GM18873 (cell line): ENCODE data around the gene DHPS.
"Not testable (repeated sequence)": the region's sequence is repeated elsewhere in the genome, so short reads cannot be mapped to it uniquely, and the experiment has no call there.

ENCODE experiments used
- ATAC-seq: cut with Tn5 transposase; IDR thresholded peaks from one replicate; pipeline ENCODE4 v1.9.1; 2021; ENCODE audit warnings: mild to moderate bottlenecking, moderate library complexity, moderate number of reproducible peaks; ENCODE audit not compliant: unreplicated experiment, low FRiP score

The DHPS gene

DNA sequence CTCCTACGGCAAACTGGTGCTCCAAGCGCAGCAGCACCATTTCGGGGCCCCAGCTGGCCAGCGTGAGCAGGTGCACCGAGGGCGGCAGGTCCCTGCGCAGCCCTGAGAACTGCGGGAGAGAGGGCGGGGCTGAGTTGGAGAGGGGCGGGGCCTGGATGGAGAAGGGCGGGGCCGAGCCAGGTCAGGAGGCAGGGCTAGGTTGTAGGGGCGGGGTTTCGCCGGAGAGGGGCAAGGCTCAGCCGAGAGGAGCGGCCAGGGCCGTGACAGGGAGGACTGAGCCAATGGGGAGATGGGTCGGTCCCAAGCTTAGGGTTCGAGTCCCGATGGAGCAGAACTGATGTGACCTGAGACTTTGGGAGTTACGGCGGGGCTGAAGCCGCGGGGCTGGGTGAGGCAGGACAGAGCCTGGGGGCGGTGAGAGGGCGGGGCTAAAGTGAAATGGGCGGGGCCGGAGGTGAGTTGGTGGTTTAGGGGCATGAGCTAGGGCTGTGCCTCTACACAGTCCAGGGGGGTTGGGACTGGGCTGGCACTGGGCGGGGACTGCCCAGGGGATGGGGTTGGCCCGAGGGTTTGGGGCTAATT lies 34.1 kb downstream of the DHPS start:
- ATAC-seq: no peak

DNA sequence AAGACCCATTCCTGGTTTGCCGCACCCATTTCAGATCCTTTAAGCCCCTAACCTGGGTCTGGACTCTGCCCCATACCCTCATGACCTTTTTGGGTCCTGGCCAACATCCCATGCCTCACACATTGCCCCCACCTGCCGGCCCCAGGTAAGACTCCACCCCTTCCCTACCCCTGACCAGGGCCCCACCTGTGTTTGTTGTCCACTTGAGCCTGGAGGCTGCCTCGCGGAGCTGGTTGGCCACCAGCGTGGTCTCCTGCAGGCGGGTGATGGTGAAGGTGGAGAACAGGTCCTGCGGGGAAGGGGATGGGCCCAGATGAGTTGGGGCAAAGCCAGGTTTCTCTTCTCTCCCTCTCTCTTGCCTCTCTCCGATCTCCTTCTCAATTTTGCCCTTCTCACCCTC lies 34.6 kb downstream of the DHPS start:
- no peak for ATAC-seq

DNA sequence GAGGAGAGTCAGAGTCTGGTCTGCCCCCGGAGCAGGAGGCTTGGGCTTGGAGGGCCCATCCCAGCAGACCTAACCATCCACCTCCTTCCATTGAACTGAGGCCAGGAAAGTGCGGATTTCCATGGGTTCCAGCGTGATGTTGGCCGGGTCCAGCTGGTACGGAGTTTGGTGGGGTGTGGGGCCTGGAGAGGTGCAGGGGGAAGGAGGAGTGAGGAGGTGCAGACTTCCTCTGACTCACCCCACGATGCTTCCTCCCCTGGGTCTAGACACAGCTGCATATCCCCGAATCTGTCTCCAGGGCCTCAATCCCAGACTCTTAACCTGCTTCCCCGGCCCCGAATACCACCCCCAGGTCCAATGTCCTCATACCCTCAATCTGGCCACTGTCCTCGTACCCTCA lies 35.1 kb downstream of the DHPS start:
- ATAC-seq: no peak

DNA sequence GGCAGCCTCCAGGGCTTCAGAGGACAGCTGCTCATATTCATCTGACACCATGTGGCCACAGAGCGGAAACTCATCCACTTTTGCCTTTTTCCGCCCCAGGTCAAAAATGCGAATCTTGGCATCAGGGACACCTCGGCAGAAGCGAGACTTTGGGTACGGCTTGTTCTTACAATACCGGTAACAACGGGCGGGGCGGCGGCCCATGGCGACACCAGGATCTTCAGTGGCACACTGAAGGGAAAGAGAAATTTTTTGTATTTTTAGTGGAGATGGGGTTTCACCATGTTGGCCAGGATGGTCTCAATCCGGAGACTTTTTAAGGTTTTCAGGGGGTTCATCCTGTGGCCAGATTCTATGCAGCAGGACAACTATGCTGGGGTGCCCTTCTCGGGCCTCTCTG lies 38.0 kb downstream of the DHPS start:
- not testable (repeated sequence) for ATAC-seq

DNA sequence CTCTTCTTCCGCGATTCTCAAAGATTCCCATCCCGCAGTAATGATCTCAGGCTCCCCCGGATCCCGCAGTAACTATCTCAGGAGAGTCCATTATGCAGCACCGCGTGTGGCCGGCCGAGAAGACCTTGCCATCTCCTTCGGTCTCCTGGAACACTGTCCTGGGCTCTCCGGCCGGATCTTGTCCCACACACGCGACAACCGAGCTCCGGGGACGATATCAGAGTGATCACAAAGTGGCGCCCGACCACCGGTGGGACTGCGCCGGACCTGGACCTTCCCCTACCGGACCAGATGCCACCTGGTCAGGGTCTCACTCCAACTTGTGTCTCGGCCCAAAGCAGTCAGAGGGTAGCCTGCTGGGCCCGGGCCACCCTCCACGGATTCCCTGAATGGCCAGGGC lies 39.2 kb downstream of the DHPS start:
- ATAC-seq: no peak

DNA sequence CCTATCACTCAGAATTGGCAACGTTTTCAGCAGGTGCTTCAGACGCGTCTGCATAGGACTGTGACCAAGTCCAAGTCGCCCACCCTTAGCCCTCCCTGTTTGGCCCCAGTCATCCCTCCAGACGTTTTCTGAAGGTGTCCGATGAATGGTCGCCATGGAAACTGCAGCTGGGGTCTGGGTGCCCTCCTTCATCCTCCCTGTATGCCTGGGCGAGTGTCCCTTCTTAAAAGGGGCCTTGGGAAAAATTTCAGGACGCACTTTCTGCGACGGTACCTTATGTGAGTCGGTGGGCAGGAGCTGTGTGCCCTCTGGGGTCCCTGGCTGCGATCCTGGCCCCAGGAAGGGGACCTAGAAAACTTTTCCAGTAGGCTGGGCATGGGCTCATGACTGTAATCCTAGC lies 40.2 kb downstream of the DHPS start:
- no peak for ATAC-seq

DNA sequence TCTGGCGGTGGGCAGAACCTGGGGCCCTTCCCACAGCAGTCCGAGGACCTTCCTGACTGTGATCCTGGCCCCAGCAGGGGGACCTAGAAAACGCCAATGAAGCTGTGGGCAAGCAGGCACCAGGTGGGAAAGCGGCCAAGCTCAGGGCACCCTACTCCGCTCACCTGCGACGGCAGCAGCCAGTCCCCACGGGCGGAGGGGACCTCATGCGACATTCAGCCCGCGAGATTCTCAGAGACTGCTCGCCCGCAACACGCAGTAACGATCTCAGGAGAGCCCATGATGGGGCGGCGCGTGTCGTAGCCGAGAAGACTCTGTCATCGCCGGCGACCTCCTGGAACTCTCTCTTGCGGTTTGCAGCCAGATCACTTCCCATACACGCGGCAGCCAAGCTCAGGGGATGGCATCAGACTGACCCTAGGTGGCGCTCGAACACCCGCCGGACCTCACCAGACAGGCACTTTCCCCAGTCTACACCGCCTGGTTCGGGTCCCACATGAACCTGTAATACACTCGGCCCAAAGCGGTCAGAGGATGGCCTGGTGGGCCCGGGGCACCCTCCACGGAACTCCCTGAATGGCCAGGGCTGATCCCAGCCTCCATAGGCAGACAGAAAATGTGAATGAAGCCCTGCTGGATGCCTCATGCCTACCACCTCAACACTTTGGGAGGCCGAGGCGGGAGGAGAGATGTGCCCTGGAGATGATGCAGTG lies 41.6 kb downstream of the DHPS start:
- ATAC-seq: no peak

DNA sequence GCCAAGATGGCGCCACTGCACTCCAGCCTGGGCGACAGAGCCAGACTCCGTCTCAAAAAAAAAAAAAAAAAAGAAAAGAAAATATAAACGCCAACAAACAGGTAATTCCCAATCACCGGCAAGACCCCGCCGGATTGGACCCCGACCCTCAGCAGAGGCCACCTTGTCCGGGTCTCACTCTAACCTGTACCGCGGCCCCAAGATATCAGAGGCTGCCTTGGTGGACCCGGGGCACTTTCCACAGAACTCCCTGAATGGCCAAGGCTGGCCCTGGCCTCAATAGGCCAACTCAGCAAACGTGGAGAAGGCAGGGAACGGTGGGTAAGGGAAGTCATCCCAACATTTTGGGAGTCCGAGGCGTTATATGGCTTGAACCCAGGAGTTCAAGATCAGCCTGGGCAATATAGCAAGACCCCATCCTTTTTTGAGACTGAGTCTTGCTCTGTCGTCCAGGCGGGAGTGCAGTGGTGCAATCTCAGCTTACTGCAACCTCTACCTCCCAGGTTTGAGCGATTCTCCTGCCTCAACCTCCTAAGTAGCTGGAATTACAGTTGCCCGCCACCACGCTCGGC lies 43.0 kb downstream of the DHPS start:
- ATAC-seq: no peak

DNA sequence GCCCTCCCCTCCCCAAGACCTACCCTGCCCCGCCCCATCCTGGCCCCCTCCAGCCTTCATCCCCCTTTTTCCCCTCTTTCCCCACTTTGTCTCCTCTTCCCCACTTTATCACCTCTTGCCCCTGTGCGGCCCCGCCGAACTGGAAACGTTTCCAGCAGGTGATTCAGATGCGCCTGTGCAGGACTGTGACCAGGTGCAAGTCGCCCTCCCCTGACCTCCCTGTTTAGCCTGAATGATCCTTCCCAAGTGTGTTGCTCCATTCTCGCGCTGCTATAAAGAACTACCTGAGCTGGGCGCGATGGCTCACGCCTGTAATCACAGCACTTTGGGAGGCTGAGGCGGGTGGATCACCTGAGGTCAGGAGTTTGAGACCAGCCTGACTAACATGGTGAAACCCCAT lies 45.0 kb downstream of the DHPS start:
- no peak for ATAC-seq

DNA sequence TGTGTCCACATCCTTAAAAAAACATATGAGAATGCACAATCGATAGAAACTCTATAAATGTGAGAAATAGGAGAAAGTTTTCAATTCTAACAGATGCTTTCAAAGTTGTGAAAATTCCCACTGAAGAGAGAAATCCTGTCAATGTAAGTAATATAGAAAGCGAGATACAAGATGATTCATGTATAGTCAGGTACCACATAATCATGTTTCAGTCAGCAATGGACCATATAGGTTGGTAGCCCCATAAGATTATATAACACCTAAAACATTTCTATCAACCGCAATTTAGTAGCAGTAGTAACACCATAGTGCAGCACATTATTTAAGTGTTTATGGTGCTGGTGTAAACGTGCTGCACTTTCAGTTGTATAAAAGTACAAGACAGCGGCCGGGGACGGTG lies 52.5 kb downstream of the DHPS start:
- ATAC-seq: no peak

DNA sequence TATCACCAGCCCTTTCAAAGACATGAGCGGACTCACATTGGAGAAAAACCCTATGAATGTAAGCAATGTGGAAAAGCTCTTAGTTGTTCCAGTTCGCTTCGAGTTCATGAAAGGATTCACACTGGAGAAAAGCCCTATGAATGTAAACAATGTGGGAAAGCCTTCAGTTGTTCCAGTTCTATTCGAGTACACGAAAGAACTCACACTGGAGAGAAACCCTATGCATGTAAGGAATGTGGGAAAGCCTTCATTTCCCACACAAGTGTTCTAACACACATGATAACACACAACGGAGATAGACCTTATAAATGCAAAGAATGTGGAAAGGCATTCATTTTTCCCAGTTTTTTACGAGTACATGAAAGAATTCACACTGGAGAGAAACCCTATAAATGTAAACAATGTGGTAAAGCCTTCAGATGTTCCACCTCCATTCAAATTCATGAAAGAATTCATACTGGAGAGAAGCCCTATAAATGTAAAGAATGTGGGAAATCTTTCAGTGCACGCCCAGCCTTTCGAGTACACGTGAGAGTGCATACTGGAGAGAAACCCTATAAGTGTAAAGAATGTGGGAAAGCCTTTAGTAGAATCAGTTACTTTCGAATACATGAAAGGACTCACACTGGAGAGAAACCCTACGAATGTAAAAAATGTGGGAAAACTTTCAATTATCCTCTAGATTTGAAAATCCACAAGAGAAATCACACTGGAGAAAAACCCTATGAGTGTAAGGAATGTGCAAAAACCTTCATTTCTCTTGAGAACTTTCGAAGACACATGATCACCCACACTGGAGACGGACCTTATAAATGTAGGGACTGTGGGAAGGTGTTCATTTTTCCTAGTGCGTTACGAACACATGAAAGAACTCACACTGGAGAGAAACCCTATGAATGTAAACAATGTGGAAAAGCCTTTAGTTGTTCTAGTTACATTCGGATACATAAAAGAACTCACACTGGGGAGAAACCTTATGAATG lies 53.3 kb downstream of the DHPS start:
- no peak for ATAC-seq

DNA sequence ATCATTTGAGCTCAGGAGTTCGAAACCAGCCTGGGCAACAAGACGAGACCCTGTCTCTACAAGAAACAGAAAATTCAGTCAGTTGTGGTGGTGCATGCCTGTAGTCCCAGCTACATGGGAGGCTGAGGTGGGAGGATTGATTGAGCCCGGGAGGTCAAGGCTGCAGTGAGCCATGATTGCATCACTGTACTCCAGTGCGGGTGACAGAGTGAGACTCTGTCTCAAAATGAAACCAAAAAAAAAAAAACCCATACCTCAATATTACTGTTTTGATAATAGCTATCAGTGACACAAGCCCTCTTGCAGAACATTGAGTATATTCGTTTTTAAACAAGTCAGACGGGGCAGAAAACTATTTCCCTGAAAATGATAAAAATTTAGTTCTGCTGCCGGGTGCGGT lies 54.7 kb downstream of the DHPS start:
- no peak for ATAC-seq
